ENCODE results near the gene PTPRM.

- TF ChIP-seq CTCF (IDR thresholded peaks at IDR 0.05) (no peak), POLR2A (IDR thresholded peaks at IDR 0.05) (no peak)
Observed at GRCh38 chr18:7696780-7697179, 129.7 kb downstream of the PTPRM start.
